HG02884 (cell line): Measurements from ENCODE around the gene IRF2.
"Not testable (repeated sequence)": the region's sequence is repeated elsewhere in the genome, so short reads cannot be mapped to it uniquely, and the experiment has no call there.

ENCODE experiments used
- ATAC-seq: cut with Tn5 transposase; IDR thresholded peaks from one replicate; pipeline ENCODE4 v1.9.1; 2021; ENCODE audit warnings: mild to moderate bottlenecking, moderate library complexity; ENCODE audit not compliant: unreplicated experiment

Gene IRF2

DNA sequence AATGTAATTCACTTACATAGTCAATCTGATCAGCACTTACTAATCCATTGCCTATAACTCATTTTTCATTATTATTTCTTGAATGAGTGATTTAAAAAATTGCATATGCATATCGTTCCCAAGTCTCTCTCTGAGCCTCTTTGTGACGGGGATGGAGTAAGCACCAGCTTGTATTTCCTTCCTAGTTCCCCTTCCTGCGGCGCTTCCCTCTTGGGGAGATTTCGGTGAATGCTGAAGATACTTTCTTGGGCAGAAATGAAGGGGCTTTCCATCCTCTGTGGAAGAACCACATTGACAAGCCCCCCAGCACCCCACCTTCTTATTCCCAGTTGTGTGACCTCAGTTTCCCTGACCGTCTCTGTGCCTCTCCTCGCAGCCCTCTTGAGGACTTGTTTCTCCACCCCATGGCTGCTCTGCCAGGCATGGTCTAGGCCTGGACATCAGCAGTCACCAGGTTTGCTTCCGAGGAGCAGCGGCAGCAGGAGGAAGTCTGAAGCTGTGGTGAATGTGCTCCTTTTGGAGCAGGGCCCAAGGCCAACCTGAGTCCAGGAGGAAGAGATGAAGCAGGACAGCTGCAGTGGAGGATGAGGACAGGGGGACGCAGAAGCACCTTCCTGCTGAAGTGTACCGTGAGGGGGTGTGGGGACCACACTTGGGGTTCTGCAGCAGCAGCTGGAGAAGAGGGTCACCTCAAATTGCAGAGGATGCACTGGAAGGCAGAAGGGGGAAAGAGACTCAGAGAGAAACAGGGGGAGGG is 124.9 kb downstream of the IRF2 start:
- no peak for ATAC-seq

DNA sequence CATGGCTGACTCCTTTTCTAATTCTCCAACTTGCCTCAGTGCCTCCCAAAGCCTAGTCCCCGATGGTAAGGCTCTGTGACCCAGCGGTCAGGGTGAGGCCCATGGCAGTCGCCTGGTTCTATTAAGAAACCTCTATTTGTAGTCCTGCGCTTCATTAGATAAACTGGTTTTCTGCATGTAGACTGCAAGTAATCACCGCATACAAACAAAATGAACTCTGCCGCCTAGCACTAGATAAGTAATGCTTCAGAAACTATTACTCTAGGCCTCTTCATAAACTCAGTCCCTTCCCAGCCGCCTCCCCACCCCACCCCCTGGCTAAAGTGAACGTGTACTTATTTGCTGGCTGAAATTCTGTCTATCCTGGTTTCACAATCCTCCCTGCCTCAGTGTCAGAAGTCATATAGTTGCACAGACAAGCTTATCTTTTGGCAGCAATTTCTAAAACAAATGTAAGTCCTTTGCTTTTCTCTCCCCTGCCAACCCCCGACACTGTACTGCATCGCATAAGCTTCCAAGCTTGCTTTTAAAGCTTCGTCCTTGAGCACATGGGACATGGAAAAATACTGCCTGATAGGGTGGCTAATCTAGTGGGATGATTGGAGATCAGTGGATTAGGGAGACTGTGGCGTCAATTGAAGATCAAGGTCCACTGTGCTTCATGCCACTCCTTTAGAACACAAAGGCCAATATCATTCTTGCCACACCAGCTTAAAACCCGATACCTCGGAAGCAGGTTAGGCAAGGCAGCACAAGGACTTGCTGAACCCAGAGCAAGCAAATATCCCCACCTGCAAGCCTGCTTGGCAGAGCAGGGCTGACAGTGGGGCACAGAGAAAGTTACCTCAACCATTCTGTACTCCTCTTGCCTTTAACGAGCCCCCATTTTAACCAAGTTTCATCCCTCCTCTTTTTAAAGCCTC is 125.8 kb downstream of the IRF2 start:
- ATAC-seq: no peak

GRCh38 chr4:184347251-184348239 is 126.8 kb downstream of the IRF2 start:
- ATAC-seq: peak; percentile 76

DNA sequence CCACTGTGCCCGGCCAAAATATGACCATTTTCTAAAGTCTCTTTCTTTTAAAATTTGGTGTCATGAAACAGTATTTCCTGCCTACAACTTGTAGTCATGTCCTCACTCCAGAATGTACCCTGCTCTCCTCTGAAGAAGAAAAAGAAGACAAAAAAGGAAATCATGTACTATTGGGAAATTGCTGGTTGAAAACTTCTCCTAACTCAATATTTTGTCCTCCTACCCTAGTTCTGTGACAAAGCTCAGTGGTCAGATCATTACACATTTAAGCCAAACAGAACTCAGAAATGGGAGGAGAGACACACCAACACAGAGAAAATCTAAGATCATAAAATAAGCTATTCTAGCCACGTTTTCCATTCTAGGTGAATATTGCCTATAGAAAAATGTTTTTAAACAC is 127.7 kb downstream of the IRF2 start:
- no peak for ATAC-seq

DNA sequence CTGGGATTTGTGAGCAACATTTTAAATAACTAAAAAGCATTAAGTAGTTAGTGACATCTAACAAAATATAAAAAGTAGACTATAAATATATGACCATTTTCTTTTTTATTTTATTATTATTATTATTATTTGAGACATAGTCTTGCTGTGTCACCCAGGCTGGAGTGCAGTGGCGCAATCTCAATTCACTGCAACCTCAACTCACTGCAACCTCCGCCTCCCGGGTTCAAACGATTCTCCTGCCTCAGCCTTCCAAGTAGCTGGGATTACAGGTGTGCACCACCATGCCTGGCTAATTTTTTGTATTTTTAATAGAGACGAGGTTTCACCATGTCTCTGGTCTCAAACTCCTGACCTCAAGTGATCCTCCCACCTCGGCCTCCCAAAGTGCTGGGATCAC is 128.1 kb downstream of the IRF2 start:
- not testable (repeated sequence) for ATAC-seq

GRCh38 chr4:184345573-184345922 is 128.8 kb downstream of the IRF2 start:
- no peak for ATAC-seq

DNA sequence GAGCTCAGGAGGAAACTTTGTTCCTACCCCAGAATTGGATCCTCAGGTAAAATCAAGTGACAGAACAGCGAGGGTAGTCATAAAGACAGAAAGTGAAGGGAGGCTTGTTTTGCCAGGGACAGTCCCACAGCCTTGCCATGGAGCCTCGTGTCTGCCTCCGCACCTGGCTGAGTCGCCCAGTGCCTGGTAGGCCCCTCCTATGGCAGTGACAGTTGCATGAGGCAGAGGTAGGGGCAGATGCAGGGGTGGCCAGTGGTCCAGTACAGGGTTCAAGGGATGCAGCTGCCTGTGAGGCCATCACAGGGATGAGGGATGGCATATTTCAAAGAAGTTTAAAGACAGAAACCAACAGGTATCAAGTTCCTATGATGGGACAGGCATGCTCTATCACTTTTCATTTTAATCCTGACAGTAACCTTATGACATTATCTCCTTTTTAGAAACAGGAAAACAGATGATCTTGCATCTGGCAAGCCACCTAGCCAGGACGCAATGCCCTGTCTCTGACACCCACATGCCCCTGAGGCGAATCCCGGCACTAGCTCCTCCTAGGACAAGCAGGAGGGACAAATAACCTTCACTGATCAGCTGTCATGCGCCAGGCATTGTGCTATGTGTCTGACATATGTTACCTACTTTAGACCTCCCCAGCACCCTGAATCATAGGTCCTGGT is 129.3 kb downstream of the IRF2 start:
- ATAC-seq: no peak

GRCh38 chr4:184344435-184344834 is 129.9 kb downstream of the IRF2 start:
- no peak for ATAC-seq

DNA sequence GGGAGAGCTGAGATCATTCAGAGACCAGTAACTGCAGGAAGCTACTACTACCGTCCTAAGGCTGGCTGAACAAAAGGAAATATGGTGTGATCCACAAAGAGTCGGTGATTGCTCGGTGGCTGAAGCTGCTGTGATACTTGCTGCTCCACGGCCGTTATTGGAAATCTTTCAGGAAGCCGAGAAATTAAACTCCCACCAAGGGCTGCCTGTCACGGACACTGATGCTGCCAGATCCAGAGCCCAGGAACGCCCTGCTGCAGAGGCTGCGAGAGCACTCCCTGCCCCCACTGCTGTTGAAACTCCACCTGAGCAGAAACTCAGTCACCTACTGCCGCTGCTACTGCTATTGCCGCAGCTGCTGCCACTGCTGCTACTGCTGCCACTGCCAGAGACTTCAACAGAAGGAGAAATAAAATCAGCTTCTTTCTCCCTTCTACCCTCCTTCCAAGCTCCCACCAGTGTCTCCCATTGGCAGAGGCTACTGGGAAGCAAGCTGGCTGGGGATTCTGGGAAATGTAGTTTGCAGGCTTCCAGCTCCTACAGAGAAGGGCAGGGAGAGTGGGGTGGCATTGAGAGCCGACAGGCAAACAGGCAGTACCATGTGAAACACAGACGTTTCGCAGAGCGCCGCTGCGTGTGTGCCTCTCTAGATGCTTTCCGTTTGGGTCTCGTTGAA is 130.7 kb downstream of the IRF2 start:
- ATAC-seq: peak; percentile 39

- not testable (repeated sequence) for ATAC-seq
Measured at GRCh38 chr4:184342857-184343237, 131.5 kb downstream of the IRF2 start.

- no peak for ATAC-seq
Measured at GRCh38 chr4:184342167-184342856, 132.0 kb downstream of the IRF2 start.

- not testable (repeated sequence) for ATAC-seq
Measured at GRCh38 chr4:184339398-184340193, 134.8 kb downstream of the IRF2 start.

GRCh38 chr4:184337907-184338306 is 136.4 kb downstream of the IRF2 start:
- ATAC-seq: no peak
